Thyroid gland (tissue), 4 donors: ENCODE measurements around the gene NDUFA3.

Experiments
- POLR2A ChIP-seq, 2 donors: fragments of 450-650 bp; IDR thresholded peaks; one replicate each; pipeline ENCODE4 v1.6.1; 2017; ENCODE audit warnings: antibody characterized with exemption in 2 of 2, mild to moderate bottlenecking in 2 of 2, moderate library complexity in 1 of 2
- TF ChIP-seq, protein P1 (sequence below), 6 experiments: fragments of 200-600 bp in 3 of 6; fragments of 450-650 bp in 3 of 6; sonication (generic) in 3 of 6; IDR thresholded peaks; one replicate each; pipeline ENCODE4 v1.5.1; 2016 to 2019; ENCODE audit warnings: antibody characterized with exemption in 6 of 6, mild to moderate bottlenecking in 2 of 6, inconsistent platforms in 1 of 6, moderate library complexity in 1 of 6

DNA sequence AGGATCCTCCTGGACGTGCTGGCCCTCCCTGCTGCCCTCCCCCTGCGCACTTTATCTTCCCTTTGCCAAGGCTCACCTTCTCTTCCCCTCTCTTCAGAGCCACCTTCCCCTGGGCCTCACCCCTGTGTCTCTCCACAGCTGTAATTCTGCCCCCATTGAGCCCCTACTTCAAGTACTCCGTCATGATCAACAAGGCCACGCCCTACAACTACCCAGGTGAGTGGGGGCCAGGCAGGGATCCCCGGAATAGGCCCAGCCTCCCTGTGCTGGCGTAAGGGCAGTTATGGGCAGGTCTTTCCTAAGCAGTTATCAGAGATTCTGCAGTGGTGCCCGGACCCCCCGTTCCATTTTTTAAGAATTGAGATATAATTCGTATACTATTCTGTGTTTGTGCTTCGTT lies 3.1 kb downstream of the NDUFA3 start:
- TF ChIP-seq, protein P1, sequence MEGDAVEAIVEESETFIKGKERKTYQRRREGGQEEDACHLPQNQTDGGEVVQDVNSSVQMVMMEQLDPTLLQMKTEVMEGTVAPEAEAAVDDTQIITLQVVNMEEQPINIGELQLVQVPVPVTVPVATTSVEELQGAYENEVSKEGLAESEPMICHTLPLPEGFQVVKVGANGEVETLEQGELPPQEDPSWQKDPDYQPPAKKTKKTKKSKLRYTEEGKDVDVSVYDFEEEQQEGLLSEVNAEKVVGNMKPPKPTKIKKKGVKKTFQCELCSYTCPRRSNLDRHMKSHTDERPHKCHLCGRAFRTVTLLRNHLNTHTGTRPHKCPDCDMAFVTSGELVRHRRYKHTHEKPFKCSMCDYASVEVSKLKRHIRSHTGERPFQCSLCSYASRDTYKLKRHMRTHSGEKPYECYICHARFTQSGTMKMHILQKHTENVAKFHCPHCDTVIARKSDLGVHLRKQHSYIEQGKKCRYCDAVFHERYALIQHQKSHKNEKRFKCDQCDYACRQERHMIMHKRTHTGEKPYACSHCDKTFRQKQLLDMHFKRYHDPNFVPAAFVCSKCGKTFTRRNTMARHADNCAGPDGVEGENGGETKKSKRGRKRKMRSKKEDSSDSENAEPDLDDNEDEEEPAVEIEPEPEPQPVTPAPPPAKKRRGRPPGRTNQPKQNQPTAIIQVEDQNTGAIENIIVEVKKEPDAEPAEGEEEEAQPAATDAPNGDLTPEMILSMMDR (IDR thresholded peaks at IDR 0.05): no peak
- no peak for TF ChIP-seq POLR2A (IDR thresholded peaks at IDR 0.05)
